Activated naive CD8-positive, alpha-beta T cell treated with anti-CD3 and anti-CD28 coated beads, Interleukin-2, amount 10 ng/mL, durations not matched to agents 7 days and 5 days (primary cell): Measurements from ENCODE around the gene TLL2. TPM values are rescaled to one million over a fixed set of nuclear protein-coding genes. Genes with fewer than 3 reads are reported as not detected.
A peak's percentile ranks its signal among the peaks of the same experiment; 100 is the strongest.

ENCODE experiments used
- ATAC-seq: fragments of 150-1000 bp; cut with Tn5 transposase; one replicate; pipeline ENCODE4 v1.10.0; 2021; ENCODE audit warnings: low read depth, moderate library complexity
- POLR2A ChIA-PET: fragments of 350-600 bp; sonication (Branson Sonifier 250); formaldehyde crosslinking; loops from one replicate; lab custom pipeline; 2021; ENCODE audit warnings: antibody characterized with exemption; lab: Charles Lee
- DNase-seq: peaks from one replicate; pipeline ENCODE4 v3.0.0; 2021
- H3K27ac Mint-ChIP-seq: one replicate; pipeline ENCODE4 v1.8.0; 2022; ENCODE audit warnings: mild to moderate bottlenecking, mixed read lengths
- H3K27me3 Mint-ChIP-seq: one replicate; pipeline ENCODE4 v1.8.0; 2022; ENCODE audit warnings: mild to moderate bottlenecking, moderate library complexity, mixed read lengths
- H3K36me3 Mint-ChIP-seq: one replicate; pipeline ENCODE4 v1.8.0; 2021; ENCODE audit warnings: mild to moderate bottlenecking, mixed read lengths
- H3K4me1 Mint-ChIP-seq: one replicate; pipeline ENCODE4 v1.8.0; 2021; ENCODE audit warnings: mixed read lengths
- H3K4me3 Mint-ChIP-seq: one replicate; pipeline ENCODE4 v1.8.0; 2022; ENCODE audit warnings: mild to moderate bottlenecking, moderate library complexity, mixed read lengths
- H3K9me3 Mint-ChIP-seq: one replicate; pipeline ENCODE4 v1.8.0; 2021; ENCODE audit warnings: mixed read lengths
- total RNA-seq, 2 experiments: library from RNA; stranded (reverse); gene quantifications; one replicate each; pipeline ENCODE4 v1.2.3, GENCODE V29; 2021

TLL2 gene
- total RNA-seq, 2 experiments from 2014 or later, result not detected

DNA sequence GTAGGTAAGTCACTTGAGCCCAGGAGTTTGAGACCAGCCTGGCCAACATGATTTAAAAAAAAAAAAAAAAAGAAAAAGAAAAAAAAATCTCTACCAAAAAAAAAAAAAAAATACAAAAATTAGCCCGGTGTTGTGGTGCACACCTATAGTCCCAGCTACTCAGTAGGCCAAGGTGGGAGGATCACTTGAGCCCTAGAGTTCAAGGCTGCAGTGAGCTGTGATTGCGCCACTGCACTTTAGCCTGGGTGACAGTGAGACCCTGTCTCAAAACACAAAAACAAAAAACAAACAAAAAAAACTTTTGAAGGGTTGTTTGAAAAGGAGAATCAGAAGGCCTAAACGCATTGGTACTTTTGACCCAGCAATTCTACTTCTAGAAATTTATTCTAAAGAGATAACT is 13.7 kb downstream of the TLL2 start:
- no peaks in the 10 kb centered on the region for H3K4me1 Mint-ChIP-seq
- H3K27me3 Mint-ChIP-seq, result peaks cover 7% of the 10 kb centered on the region
- H3K36me3 Mint-ChIP-seq, result no peaks in the 10 kb centered on the region
- DNase-seq (no peak), ATAC-seq (no peak)
- no peaks in the 10 kb centered on the region for H3K9me3 Mint-ChIP-seq
- POLR2A ChIA-PET, result no interaction called here
- no peak overlapping the region for H3K4me3 Mint-ChIP-seq
- H3K27ac Mint-ChIP-seq, result no peak overlapping the region

DNA sequence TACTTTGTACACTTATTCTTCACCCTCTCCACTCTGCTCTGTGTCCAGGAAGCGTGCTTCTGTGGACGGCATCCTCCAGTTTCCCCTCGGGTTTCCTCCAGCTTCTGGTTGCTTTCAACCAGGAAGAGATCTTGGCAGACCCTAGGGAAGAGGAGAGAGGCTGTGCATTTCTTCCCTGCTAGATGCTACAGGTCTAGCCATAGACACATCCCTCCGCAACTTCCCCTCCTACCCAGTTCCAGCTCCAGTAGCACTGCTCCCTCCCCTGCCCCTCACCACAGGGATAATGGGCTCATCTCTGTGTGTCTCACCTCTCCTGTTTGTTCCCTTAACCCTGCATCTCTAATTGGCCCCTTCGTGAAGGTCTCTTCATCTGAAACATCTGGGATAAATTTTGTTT is 16.3 kb downstream of the TLL2 start:
- Mint-ChIP-seq H3K4me1 (no peaks in the 10 kb centered on the region), H3K9me3 (no peaks in the 10 kb centered on the region)

DNA sequence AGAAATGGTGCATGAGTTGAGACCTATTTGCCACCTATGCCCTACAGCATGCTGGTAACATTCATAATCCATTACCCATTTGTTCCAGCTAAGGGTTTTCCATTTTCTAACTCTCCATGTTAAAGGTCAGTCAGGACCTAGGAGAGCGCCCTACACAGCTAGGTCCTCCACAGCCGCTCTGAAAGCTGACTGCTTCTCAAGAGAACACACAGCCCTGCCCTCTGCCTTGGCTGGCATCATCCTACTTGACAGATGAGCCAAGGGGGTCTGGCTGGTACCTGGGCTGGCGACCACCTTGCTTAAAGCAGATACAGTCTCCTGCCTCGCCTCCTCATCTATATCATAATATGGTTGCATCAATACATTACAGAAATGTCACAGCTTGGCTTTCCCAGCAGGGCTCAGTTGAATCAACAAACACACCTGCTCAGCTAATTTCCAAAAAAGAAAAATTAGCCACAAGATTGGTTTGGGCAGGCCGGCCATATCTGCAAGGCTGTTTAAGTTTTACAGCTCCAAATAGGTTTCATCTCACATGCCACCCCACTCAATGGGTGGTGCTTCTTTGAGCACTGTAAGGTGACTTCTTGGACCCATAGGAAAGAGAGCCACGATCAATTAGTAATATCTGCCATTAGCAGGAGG is 17.3 kb downstream of the TLL2 start:
- H3K4me1 Mint-ChIP-seq, result no peaks in the 10 kb centered on the region
- peaks cover 11% of the 10 kb centered on the region for H3K27me3 Mint-ChIP-seq
- ATAC-seq, result no peak
- H3K27ac Mint-ChIP-seq, result no peak overlapping the region
- no peaks in the 10 kb centered on the region for H3K36me3 Mint-ChIP-seq
- H3K9me3 Mint-ChIP-seq, result no peaks in the 10 kb centered on the region
- POLR2A ChIA-PET, result no interaction called here
- no peak overlapping the region for H3K4me3 Mint-ChIP-seq
- DNase-seq, result no peak

More for the DNA sequence above, 16.3 kb downstream of the TLL2 start:
- ATAC-seq, result no peak
- Mint-ChIP-seq H3K4me3 (no peak overlapping the region), H3K27ac (no peak overlapping the region), H3K36me3 (no peaks in the 10 kb centered on the region), H3K27me3 (peaks cover 11% of the 10 kb centered on the region)
- no peak for DNase-seq
- POLR2A ChIA-PET, result no interaction called here

DNA sequence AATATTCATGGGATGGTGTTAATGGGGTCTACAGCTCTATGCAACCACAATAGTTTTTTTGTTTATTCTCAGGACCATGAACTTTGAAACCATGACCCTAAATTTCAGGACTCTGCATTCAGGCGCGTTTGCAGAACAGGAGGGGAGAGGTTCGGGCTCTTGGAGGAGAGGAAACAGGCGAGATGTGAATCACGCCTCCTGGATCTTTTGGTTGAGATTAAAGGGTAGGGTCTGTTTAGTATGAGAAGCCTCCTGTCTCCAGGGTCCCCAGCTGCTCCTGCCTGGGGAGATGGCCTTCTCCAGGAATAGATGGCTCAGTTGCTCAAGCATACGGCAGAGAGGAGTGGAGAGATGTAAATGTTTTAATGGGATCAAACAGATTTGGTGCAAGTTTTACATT is 18.2 kb downstream of the TLL2 start:
- no peak overlapping the region for H3K4me3 Mint-ChIP-seq
- DNase-seq (no peak), ATAC-seq (no peak)

DNA sequence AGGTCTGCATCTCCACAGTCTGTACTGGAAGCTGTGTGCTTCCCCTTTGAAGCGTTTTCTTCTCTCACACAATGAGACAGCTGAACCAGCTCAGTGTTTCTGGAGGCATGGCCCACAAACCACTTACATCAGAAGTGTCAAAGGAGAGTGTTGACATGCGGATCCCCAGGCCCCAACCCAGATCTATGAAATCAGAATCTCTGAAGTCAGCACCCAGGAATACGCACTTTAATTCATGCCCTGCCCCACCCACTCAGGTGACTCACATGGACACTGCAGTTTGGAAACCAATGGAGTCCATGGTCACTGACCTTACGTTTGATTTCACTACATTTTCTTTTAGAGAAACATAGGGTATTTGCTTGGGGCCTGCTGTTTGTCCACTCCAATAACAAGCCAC is 19.0 kb downstream of the TLL2 start:
- Mint-ChIP-seq H3K4me3 (no peak overlapping the region), H3K36me3 (no peaks in the 10 kb centered on the region), H3K27me3 (peaks cover 9% of the 10 kb centered on the region), H3K27ac (no peak overlapping the region), H3K9me3 (no peaks in the 10 kb centered on the region), H3K4me1 (no peaks in the 10 kb centered on the region)
- ATAC-seq (no peak), DNase-seq (no peak)
- POLR2A ChIA-PET, result no interaction called here

More for the DNA sequence above, 18.2 kb downstream of the TLL2 start:
- POLR2A ChIA-PET, result no interaction called here
- no peaks in the 10 kb centered on the region for H3K36me3 Mint-ChIP-seq
- no peaks in the 10 kb centered on the region for H3K4me1 Mint-ChIP-seq
- H3K27ac Mint-ChIP-seq, result no peak overlapping the region
- H3K9me3 Mint-ChIP-seq, result no peaks in the 10 kb centered on the region
- H3K27me3 Mint-ChIP-seq, result peaks cover 9% of the 10 kb centered on the region

DNA sequence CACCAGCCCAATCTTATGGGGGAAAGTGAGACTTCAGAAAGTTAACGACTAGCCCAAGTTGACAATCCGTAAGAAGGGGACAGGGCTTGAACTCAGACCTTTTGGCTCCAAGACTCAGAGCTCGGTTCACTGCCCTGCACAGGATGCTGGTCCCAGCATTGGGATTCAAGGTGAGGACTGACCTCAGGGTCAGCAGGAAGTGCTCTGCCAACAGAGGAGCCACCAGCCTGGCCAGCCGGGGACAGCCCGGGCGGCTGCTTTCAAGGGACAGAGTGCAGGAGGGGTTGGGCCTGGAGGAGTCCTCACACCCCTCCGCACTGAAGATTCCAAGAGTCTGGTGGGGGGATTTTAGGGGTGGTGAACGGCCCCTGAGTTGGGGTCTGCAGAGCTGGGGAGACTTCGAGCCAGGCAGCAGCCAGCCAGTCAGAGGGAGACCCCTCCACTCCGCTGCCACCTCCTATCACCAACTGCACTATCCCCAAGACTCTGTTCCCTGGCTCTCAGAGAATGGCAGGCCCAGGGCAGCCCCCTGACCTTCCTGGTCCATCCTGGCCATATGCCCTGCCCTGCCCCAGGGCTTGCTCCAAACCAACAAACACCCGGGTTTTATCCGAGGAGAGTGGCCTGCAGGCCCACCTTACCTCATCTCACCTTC is 19.7 kb downstream of the TLL2 start:
- no peaks in the 10 kb centered on the region for H3K36me3 Mint-ChIP-seq
- POLR2A ChIA-PET, result no interaction called here
- H3K4me1 Mint-ChIP-seq, result no peaks in the 10 kb centered on the region
- H3K4me3 Mint-ChIP-seq, result no peak overlapping the region
- H3K27ac Mint-ChIP-seq, result no peak overlapping the region
- peaks cover 12% of the 10 kb centered on the region for H3K27me3 Mint-ChIP-seq
- ATAC-seq (no peak), DNase-seq (no peak)
- H3K9me3 Mint-ChIP-seq, result no peaks in the 10 kb centered on the region

DNA sequence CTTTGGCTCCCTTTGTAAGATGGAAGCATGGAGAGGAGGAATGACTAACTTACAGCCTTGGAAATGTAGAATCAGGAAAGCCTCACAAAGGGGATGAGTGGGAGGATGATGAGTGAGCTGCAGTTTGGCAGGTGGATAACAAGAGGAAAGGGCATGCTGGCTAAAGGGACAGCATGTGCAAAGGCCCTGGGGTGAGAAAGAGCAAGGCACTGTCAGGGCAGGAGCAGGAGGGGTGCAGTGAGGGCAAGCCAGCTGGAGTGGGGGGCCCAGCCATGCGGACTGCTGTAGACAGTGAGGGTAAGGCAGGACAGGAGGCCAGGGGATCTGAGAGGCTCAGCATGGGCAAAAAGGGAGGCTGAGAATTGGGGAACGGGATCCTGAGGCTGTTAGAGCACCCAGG is 20.5 kb downstream of the TLL2 start:
- POLR2A ChIA-PET, result no interaction called here
- Mint-ChIP-seq H3K4me1 (no peaks in the 10 kb centered on the region), H3K27me3 (peaks cover 12% of the 10 kb centered on the region), H3K4me3 (no peak overlapping the region), H3K36me3 (no peaks in the 10 kb centered on the region), H3K27ac (no peak overlapping the region), H3K9me3 (no peaks in the 10 kb centered on the region)
- no peak for ATAC-seq
- DNase-seq, result no peak

DNA sequence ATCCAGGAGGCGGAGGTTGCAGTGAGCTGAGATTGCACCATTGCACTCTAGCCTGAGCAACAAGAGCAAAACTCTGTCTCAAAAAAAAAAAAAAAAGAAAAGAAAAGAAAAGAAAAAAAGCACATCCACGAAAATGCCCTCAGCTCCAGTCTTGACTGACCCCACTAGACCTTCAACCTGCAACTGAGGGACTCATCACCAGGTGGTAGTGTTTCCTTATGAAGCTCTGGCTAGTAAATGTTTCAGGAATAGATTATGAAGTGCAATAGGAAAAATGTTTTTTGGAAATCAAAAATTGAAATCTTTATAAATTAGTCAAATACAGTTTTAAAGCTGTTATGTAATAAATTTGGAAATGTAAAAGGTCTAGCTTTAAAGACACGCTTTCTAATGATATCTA is 22.4 kb downstream of the TLL2 start:
- H3K27ac Mint-ChIP-seq, result no peak overlapping the region
- H3K9me3 Mint-ChIP-seq, result no peaks in the 10 kb centered on the region
- no peaks in the 10 kb centered on the region for H3K36me3 Mint-ChIP-seq
- H3K27me3 Mint-ChIP-seq, result peaks cover 12% of the 10 kb centered on the region
- DNase-seq (no peak), ATAC-seq (no peak)
- no peak overlapping the region for H3K4me3 Mint-ChIP-seq
- H3K4me1 Mint-ChIP-seq, result no peaks in the 10 kb centered on the region
- POLR2A ChIA-PET, result interaction anchor here (0.6 kb wide), 1 partner anchor 295 kb away, joined by 3 read pairs; no protein-coding TSS in a partner anchor

DNA sequence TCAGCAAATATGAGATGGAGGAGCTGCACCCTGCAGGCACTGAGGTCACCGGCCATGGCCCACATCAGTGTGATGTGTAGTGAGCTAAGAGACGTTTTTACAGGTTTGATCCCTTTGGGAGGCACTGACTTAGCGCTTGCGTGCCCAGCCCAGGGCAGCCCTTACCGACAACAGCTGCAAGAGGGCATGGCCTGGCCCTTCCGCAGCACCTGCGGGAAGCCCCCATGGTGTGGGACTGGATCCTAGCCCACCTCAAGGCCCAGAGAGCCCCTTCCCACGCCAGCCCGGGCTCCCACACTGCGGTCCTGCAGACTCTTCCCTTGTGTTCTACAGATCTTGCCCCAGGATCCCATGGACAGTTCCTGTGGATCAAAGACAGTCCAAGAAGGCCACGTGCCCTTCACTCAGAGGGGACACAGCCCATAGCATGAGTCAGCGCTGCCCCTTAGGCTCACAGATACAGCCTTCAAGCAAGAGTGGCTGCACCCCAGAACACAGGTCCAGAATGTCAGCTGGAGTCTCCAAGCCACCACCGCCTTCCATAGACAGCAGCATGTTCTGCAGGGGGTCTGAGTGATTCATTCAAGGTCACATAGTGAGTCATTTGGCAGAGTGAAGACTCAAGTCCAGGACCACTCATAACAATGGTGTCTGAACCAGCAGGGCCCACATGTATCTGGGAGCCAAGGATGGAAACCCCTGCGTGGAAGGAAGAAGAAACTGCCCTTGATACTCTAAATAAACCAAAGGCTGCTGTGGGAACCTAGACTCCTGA is 25.4 kb downstream of the TLL2 start:
- ATAC-seq (no peak), DNase-seq (no peak)
- no peaks in the 10 kb centered on the region for H3K9me3 Mint-ChIP-seq
- peaks cover 17% of the 10 kb centered on the region for H3K27me3 Mint-ChIP-seq
- no peaks in the 10 kb centered on the region for H3K4me1 Mint-ChIP-seq
- no peaks in the 10 kb centered on the region for H3K36me3 Mint-ChIP-seq
- H3K4me3 Mint-ChIP-seq, result no peak overlapping the region
- no peak overlapping the region for H3K27ac Mint-ChIP-seq
- POLR2A ChIA-PET, result interaction anchor here (0.6 kb wide), 1 partner anchor 62 kb away, joined by 4 read pairs; no protein-coding TSS in a partner anchor

DNA sequence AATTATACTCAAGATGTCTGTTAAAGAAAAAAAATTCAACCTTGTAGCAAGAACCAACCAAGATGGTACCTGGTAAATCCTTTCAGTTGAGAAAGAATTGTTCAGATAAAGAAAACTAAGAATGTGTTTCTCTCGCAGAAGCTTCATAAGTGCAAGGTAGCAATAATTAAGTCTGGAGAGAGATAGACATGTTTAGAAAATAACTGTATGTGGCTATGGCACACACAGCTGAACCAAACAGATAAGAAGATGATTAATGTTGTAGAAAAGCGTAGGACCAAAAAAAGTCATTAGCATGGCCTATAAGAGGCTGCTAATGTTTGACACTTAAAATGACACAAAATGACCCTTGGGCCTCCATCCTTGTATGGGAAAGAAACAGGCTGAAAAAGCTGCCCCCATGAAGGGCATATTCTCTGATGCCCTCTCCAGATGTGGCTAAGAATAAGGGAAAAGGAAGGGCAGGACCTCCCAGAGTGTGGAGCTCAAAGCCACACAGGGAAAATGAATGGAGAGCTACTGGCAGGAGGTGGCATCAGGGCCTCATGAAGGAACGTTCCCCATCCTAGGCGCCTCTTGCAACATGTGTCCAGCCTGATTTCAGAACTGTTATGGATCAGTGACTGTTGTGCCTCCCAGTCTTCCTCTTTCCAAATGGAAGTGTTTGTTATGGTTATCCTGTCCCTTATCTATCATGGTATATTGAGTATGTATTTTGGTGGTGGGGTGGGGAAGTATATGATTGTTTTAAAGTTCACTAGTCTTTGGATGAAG is 30.7 kb downstream of the TLL2 start:
- H3K9me3 Mint-ChIP-seq, result no peaks in the 10 kb centered on the region
- H3K27me3 Mint-ChIP-seq, result peaks cover 27% of the 10 kb centered on the region
- no peak overlapping the region for H3K27ac Mint-ChIP-seq
- no peaks in the 10 kb centered on the region for H3K36me3 Mint-ChIP-seq
- ATAC-seq (no peak), DNase-seq (no peak)
- POLR2A ChIA-PET, result no interaction called here
- no peaks in the 10 kb centered on the region for H3K4me1 Mint-ChIP-seq
- no peak overlapping the region for H3K4me3 Mint-ChIP-seq

DNA sequence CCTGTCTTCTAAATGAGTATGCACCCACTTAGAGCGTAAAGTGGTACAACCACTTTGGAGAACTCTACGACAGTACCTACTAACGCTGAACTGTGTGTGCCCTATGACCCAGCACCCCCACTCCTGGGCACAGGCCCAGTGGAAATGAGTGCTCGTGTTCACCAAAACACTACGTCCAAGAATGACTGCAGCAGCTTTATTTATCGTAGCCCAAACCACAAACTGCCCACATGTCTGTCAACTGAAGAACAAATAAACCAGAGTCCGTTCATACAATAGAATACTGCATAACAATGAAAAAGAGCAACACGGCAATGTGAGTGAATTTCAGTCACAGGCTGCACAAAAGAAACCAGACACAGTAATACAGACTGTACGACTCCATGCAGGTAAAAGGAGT is 35.4 kb downstream of the TLL2 start:
- H3K27me3 Mint-ChIP-seq, result peaks cover 22% of the 10 kb centered on the region
- H3K4me1 Mint-ChIP-seq, result no peaks in the 10 kb centered on the region
- no peaks in the 10 kb centered on the region for H3K36me3 Mint-ChIP-seq
- DNase-seq (no peak), ATAC-seq (no peak)
- POLR2A ChIA-PET, result no interaction called here
- H3K9me3 Mint-ChIP-seq, result no peaks in the 10 kb centered on the region
- no peak overlapping the region for H3K4me3 Mint-ChIP-seq
- no peak overlapping the region for H3K27ac Mint-ChIP-seq

DNA sequence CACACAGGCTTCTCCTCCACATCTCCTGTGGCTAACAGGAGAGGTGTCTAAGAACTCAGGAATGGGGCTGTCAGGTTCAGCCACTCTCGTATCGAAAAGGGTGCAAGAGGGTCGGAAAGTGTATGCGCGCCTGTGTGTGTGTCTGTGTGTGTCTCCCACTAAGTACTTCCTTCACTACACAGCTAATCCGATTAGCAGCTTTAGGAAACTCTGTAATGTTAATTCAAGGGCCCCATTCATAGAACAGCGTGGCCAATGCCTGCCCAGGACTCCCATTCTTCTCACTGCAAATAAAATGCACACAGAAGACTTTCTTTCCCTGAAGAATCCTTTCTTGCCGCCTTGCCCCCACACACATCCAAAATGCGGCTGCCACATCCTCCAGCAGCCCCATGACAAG is 39.9 kb downstream of the TLL2 start:
- no peak overlapping the region for H3K27ac Mint-ChIP-seq
- ATAC-seq, result no peak
- H3K4me1 Mint-ChIP-seq, result peaks cover 3% of the 10 kb centered on the region
- POLR2A ChIA-PET, result no interaction called here
- no peaks in the 10 kb centered on the region for H3K36me3 Mint-ChIP-seq
- no peaks in the 10 kb centered on the region for H3K9me3 Mint-ChIP-seq
- H3K27me3 Mint-ChIP-seq, result peaks cover 12% of the 10 kb centered on the region
- no peak for DNase-seq
- H3K4me3 Mint-ChIP-seq, result no peak overlapping the region

DNA sequence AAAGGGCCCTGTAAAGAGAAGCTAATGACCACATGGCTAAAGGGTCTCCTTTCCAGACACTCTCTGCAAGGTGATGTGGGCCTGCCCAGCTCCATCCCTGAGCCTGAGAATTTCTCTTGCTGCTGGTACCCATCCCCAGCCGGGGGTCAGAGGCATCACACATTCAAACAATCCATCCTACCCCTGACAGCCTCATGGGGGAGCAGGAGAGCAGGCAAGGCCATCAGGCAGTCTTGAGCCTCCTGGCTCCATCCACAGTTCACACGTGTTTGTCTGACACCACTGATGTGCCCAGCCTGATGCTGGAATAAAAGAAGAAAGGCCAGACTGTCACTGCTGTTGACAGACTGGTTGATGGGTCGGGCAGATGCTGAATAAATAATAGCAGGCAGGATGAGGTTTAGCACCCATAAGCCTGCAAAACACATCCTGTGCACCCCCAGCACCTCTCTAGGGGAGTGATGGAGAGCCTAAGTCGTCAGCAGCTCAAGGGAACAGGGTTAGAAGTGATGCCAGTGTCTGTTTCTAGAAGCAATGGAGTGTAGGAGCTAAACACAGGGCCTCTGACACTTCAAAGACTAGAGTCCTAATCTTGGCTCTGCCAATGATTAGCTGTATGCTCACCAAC is 43.5 kb downstream of the TLL2 start:
- ATAC-seq (peak; percentile 45), DNase-seq (no peak)
- Mint-ChIP-seq H3K4me1 (peaks cover 3% of the 10 kb centered on the region), H3K36me3 (no peaks in the 10 kb centered on the region), H3K27me3 (peaks cover 18% of the 10 kb centered on the region), H3K9me3 (no peaks in the 10 kb centered on the region), H3K27ac (no peak overlapping the region), H3K4me3 (no peak overlapping the region)
- POLR2A ChIA-PET, result no interaction called here
